RKO (cell line): Measurements from ENCODE around the gene DNMT1.
"Not testable (repeated sequence)": the region's sequence is repeated elsewhere in the genome, so short reads cannot be mapped to it uniquely, and the experiment has no call there.

Experiments
- DNase-seq: peaks from one replicate; pipeline ENCODE4 v3.0.0-alpha.2; 2016; ENCODE audit warnings: low spot score

Gene DNMT1

GRCh38 chr19:10194500-10195198 is at the start of gene DNMT1:
DNMT1 (minus strand) TSS chr19:10194953; CDS start chr19:10194899, 54 bp downstream.
- peak; percentile 95 for DNase-seq

GRCh38 chr19:10243606-10244005 is 48.9 kb upstream of the DNMT1 start:
- DNase-seq: no peak

GRCh38 chr19:10241826-10242449 is 47.2 kb upstream of the DNMT1 start:
- not testable (repeated sequence) for DNase-seq

DNA sequence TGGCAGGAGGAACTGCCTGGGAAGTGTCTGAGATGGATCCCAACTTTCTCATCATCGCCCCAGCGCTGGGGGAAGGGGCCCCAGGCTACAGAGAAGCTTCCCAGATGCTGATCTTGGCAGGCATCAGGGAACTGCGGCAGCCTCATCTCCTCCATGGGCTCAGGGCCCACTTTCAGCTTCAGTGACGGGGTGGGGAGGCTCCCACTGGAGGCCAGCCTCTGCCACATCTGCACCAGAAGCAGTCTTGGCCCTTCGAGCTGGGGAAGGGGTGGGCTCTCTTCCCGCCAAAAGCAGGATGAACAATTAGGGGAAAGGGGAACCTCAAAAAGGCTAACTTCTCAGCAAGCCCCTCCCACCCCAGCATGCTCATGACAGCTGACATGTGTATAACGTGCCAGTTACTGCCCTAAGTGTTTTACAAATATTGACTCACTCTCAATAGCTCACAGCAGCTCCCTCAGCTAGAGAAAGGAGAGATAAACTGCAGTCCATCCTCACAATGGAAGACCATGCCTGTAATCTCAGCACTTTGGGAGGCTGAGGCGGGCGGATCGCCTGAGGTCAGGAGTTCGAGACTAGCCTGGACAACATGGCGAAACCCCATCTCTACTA is 43.5 kb upstream of the DNMT1 start:
- DNase-seq: peak; percentile 39

GRCh38 chr19:10237702-10238101 is 42.9 kb upstream of the DNMT1 start:
- DNase-seq: no peak

DNA sequence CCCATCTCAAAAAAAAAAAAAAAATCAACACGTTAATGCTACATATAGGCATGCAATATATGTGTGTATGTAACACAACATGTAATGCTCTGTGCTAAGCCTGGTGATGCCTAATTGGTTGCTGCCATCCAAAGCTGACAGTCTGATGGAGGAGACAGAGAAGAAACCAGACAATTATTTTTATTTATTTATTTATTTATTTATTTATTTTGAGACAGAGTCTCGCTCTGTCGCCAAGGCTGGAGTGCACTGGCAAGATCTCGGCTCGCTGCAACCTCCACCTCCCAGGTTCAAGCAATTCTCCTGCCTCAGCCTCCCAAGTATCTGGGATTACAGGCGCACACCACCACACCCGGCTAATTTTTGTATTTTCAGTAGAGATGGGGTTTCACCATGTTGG is 40.7 kb upstream of the DNMT1 start:
- DNase-seq: not testable (repeated sequence)

GRCh38 chr19:10235003-10235402 is 40.2 kb upstream of the DNMT1 start:
- no peak for DNase-seq

DNA sequence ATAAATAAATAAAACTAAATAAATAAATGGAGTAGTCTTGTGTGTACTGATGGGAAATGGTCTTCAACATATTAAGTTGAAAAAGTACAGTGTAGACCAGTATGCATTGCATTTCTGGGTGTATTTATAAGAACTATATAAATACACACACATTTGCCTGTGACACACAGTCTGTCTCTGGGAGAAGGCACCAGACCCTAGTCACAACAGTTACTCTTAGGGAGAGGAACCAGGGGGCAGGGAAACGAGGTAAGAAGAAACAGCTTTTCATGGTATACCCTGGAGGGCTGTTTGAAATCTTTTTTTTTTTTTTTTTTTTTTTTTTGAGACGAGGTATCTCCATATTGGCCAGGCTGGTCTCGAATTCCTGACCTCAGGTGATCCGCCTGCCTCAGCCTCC is 39.2 kb upstream of the DNMT1 start:
- DNase-seq: no peak

DNA sequence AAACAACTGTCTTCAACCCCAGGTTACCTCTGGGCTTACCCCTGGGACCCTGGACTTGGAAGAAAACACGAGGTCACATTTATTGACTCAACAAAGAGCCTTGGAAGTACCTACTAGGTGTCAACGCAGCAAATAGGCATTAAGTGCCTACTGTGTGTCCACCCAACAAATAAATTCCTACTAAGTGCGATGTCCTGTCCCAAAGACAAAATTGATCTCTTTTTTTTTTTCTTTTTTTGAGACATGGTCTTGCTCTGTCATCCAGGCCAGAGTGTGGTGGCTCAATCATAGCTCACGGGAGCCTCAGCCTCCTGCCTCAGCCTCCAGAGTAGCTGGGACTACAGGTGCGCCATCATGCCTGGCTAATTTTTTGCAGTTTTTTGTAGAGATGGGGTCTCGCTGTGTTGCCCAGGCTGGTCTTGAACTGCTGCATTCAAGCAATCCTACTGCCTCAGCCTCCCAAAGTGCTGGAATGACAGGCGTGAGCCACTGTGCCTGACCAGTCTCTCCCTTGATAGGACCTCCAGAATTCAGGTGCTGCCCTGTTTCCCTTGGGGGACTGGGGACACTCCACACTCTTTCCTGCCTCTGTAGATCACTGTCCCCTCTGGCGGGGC is 37.0 kb upstream of the DNMT1 start:
- DNase-seq: no peak

DNA sequence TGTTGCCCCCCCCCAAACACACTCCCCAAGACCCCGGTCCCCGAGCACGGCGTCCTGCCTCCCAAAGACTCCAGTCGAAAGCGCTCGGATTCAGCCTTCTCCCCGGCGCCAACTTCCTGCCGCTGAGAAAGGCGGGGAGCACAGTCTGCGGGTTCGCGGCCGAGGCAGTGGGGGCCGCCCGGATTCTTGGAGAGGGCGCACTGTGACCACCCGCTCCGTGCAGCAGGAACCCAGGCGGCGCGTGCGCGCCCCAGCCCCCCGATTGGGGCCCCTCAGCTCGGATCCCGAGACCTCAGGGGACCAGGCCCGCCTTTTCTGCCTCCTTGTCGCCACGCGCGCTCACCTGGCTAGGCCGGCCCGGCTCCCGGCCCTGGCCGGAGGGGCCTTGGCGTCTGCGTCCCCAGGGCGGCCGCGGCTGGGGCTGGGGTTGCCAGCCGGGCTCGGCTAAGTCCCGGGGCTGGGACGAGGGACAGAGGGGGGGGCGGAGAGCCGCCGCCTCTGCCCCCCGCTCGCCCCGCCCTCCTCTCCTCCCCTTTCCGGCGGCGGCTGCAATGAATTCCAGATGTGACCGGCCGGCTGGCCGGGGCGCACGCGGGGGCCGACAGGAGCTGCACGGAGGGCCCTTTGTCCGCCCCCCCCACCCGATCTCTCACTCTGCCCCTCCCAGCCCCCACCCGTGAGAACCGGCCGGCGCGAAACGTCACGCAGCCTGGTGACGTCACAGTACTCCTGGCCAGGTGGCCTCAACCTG is 36.3 kb upstream of the DNMT1 start, which contains the start of gene S1PR2:
S1PR2 (minus strand) TSS at position 471 of the 751 bp plus-strand sequence. CDS start 6,426 bp downstream, outside the sequence.
- DNase-seq: peak; percentile 80

DNA sequence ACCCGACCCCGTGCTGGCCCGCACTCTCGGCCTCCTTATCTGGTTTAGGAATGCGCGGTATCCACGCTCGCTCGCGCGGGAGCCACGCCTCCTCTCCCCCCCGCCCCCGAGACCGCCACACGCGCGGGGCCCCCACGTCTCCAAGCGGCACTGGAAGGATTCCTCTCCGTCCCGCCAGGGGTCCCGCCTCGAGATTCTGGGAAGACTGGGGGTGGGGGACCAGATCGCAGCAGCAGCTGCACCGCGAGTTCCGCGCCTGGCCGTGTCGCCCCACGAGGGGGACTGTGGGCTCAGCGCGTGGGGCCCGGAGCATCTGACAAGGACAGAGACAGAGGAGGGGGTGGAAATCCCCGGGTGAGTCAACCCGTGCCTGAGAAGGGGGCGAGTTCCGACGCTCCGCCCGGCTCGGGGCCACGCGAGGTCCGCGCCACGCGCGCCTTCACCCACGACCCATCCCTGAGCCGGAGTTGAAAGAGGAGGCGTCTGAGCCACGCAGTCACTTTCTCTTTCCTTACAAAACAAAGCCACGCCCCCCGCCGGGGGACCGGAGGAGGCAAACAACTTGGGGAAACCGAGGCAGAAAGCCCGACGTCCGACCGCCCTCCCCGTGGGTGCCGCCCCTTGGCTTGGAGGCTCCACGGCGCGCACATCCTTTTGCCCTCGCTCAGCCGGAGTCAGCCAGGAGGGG is 35.6 kb upstream of the DNMT1 start:
- peak; percentile 44 for DNase-seq

DNA sequence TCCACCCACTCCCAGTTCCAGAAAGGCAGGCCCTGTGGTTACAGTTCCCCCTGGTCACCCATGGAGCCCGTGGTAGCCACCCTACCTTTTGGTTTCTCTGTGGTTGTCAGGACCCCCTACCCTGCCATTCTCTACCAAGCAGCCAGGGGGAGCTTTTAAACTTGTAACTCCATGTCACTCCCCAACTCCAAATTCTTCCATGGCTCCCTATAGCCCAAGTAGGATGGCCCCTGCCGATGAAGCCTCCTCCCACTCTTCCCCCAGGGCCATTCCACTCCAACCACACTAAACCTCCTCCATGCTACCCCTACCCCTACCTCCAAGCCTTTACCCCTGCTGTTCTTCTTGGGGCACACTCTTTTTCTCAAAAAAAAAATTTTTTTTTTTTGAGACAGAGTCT is 34.2 kb upstream of the DNMT1 start:
- peak; percentile 61 for DNase-seq

DNA sequence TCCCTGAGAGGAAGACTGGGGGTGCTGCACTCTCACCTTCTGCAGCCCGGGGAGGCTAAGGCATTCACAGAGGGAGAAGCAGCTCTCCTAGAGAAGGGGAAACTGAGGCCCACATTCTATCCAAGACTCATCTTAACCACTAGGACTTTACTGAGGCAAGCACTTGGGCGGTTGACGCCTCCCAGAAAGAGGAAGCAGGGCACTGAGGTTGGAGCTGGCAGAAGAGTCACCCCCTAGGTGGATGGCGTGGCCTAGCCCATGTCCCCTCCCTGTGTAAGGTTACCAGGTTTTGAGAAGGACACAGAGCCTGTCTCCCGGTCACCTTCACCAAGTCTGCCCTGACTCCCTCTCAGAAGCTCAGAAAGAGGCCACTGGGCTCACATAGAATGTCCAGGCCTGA is 33.6 kb upstream of the DNMT1 start:
- no peak for DNase-seq

DNA sequence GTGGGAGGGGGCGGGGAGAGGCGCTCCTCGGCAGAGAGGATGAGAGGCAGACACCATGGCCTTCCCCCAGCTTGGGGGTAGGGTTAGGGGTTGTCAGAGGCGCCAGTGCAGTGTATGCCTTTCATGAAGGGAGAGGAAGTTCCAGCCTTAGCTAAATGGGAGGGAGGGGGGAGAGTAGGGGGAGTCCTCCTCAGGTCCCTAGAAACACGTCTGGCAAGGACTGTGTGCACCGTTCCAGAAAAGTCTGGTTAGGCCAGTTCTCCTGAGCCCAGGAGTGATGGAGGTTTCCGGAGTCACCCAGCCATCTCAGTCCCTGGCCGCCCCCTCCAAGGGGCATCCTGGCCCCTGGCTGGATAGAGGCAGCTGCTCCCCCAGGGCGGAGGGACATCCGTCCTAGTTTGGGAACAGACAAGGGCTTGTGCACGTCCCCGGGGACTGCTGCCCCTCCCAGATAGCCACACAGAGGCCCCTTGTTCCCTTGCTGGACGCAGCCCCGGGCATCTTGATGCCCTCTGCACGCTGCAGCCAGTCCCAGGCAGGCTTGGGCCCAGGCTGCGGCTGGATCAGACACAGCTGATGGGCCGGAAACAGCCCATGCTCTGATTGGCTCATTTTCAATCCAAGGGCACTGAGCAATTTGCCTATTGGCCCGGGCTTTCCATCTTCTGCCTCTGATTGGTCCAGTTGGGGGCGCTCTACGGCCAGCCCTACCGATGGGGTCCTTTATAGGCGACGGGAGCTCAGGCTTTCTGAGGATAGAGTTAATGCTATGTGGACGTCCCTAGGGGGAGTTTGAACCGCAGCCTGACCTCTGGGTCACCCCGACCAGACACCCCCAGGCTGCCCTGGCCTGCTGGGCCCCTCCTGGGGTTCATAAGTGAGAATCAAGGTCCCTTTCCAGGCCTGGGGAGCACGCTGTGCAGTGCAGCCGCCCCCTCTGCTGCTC is 32.5 kb upstream of the DNMT1 start:
- DNase-seq: peak; percentile 46

DNA sequence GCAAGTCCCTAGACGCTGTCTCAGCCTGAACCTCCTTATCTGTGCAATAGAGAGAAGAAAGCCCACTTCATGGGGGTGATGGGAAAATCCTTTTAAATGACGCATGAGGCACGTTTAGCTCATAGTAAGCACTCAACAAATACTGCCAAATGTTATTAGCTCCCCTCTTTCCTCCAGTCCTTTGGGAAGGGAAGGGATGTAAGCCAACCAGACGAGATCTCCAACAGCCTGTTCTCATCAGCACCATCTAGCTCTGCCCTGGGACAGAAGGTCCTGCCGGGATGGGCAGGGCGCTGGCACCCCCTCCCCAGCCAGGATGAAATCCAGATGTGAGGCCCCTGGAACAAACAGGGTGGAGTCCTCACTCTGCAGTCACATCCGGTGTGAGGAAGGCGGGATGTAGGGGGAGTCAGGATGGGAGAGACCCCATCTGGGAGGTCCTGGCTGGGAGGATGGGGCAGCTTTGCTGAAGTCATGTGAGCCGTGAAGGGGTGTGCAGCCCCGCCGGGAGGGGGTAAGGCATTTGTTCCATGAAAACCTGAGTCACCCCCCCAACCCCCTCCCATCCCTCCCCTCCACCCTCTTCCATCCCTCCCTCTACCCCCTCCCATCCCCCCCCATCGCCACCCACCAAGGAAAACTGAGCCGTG is 31.7 kb upstream of the DNMT1 start:
- DNase-seq: no peak

DNA sequence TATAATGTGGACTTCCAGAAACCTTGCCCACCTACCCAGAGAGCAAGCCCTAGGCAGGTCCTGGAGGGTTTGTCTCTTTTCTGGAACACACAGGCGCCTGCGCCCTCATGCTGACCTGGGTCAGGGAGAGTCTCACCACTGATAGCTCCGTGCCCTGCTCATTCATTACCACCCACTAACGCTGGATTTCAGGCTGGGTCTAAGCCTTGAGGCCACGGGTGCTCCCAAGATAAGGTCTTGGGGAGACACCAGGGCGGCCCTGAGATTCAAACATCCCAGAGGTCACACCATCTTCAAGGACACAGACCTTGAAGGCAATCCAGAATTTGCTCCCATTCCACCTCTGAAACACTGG is 31.2 kb upstream of the DNMT1 start:
- no peak for DNase-seq

GRCh38 chr19:10224337-10224736 is 29.6 kb upstream of the DNMT1 start:
- DNase-seq: no peak

DNA sequence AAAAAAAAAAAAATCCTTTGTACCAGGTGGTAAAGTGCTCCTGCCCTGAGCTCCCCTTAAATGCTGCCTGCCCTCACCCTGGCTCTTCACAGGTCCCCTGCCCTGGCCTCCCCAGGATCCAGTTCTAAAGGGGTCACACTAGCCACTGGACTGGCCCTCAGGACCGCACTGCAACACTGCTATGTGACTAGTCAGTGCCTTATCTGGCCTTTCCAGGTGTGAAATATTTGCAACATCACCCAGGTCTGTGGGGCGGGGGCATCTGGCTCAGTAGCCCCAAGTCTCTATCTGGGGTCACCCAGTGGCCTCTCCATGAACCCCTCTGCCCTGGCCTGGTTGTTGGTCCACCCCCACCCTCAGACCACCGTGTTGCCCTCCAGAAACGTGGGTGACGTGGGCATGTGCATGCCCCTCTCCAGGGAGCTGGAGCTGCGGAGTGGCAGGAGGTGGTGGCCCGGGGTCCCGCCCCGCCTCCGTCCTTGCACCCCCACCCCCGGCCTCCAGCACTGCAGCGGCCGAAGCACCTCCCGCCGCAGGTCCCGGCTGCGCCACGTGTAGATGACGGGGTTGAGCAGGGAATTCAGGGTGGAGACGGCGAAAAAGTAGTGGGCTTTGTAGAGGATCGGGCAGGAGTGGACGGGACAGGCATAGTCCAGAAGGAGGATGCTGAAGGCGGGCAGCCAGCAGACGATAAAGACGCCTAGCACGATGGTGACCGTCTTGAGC is 28.9 kb upstream of the DNMT1 start:
- DNase-seq: no peak

DNA sequence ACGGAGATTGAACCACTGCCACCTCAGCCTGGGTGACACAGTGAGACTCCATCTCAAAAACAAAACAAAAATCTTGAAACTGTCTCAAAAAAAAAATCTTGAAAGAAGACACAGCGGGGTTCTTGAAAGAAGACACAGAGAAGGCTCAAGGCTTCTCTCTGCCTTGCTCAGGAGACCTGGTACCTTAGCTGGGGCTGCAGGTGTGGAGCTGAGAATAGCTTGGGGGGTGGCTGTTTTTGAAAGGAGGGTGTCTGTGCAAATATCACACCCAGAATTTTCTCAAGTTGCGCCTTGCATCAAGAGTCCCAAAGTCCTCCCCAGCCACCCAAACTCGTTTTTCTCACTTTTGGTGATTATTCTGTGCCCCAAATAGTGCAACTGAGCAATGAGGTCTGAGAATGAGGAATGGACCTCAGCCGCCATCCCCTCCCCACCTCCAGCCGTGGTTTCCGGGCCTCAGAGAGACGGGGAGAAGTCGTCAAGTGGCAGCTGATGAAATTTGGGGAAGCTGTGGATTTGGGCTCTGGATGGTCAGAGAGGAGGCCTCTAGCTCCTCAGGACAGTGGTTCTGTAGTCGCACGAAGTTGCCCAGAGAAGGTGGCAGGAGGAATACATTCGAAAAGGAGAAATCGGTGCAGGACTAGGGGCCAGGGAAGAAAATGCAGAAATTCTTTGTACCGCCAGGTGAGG is 27.6 kb upstream of the DNMT1 start:
- no peak for DNase-seq
